Trophoblast cell (in vitro differentiated cells and primary cell): ENCODE data around the gene SDCCAG8.

Source experiments
- DNase-seq, 2 donors: peaks; one replicate each; pipeline ENCODE4 v3.0.0-alpha.2; 2016
- H2AFZ ChIP-seq: 2 replicates; pipeline ENCODE4 v1.6.1; 2013; ENCODE audit warnings: low read length, moderate library complexity, mild to moderate bottlenecking; ENCODE audit not compliant: insufficient read depth, poor library complexity
- H2AK5ac ChIP-seq: 2 replicates; pipeline ENCODE4 v1.6.1; 2013; ENCODE audit warnings: mild to moderate bottlenecking, low read length
- H2BK120ac ChIP-seq: 2 replicates; pipeline ENCODE4 v1.6.1; 2013; ENCODE audit warnings: low read length, mild to moderate bottlenecking, moderate library complexity; ENCODE audit not compliant: insufficient read depth, poor library complexity
- H2BK12ac ChIP-seq: 2 replicates; pipeline ENCODE4 v1.6.1; 2013; ENCODE audit warnings: mild to moderate bottlenecking, low read length, moderate library complexity
- H2BK5ac ChIP-seq: 2 replicates; pipeline ENCODE4 v1.6.1; 2013; ENCODE audit warnings: low read length, low read depth, moderate library complexity, mild to moderate bottlenecking; ENCODE audit not compliant: poor library complexity
- H3K14ac ChIP-seq: 2 replicates; pipeline ENCODE4 v1.6.1; 2013; ENCODE audit warnings: mild to moderate bottlenecking, low read length
- H3K18ac ChIP-seq: 2 replicates; pipeline ENCODE4 v1.6.1; 2013; ENCODE audit warnings: mild to moderate bottlenecking, low read length
- H3K23ac ChIP-seq: 2 replicates; pipeline ENCODE4 v1.6.1; 2013; ENCODE audit warnings: low read length
- H3K27ac ChIP-seq: 2 replicates; pipeline ENCODE4 v1.5.1; 2013; ENCODE audit warnings: low read depth, mild to moderate bottlenecking, inconsistent platforms, low read length, moderate library complexity
- H3K27me3 ChIP-seq: 2 replicates; pipeline ENCODE4 v1.6.1; 2013; ENCODE audit warnings: inconsistent platforms, mild to moderate bottlenecking, low read length, moderate library complexity; ENCODE audit not compliant: insufficient read depth
- H3K36me3 ChIP-seq, 2 experiments: 1 replicate in 1 of 2; 2 replicates in 1 of 2; pipeline ENCODE4 v1.6.1; 2013; ENCODE audit warnings: low read length in 2 of 2, mild to moderate bottlenecking in 2 of 2, moderate library complexity in 1 of 2; ENCODE audit not compliant: insufficient read depth in 2 of 2, control insufficient read depth in 1 of 2
- H3K4ac ChIP-seq: 2 replicates; pipeline ENCODE4 v1.6.1; 2013; ENCODE audit warnings: low read depth, mild to moderate bottlenecking, low read length, moderate library complexity
- H3K4me1 ChIP-seq, 2 experiments: 1 replicate in 1 of 2; 2 replicates in 1 of 2; pipeline ENCODE4 v1.6.1; 2013; ENCODE audit warnings: low read length in 2 of 2, mild to moderate bottlenecking in 2 of 2, moderate library complexity in 1 of 2; ENCODE audit not compliant: insufficient read depth in 2 of 2, control insufficient read depth in 1 of 2
- H3K4me2 ChIP-seq: 2 replicates; pipeline ENCODE4 v1.6.1; 2013; ENCODE audit warnings: inconsistent platforms, mild to moderate bottlenecking, low read length, moderate library complexity
- H3K4me3 ChIP-seq: 2 replicates; pipeline ENCODE4 v1.5.1; 2013; ENCODE audit warnings: mild to moderate bottlenecking, low read depth, low read length, inconsistent platforms
- H3K79me1 ChIP-seq: one replicate; pipeline ENCODE4 v1.6.1; 2013; ENCODE audit warnings: low read length
- H3K79me2 ChIP-seq: 2 replicates; pipeline ENCODE4 v1.6.1; 2013; ENCODE audit warnings: low read length, mild to moderate bottlenecking; ENCODE audit not compliant: control insufficient read depth, insufficient read depth, poor library complexity
- H3K9ac ChIP-seq: 2 replicates; pipeline ENCODE4 v1.6.1; 2013; ENCODE audit warnings: mild to moderate bottlenecking, low read length
- H3K9me3 ChIP-seq: 2 replicates; pipeline ENCODE4 v1.6.1; 2013; ENCODE audit warnings: low read depth, mild to moderate bottlenecking, control low read depth, inconsistent platforms, low read length; ENCODE audit not compliant: insufficient read depth
- H4K12ac ChIP-seq: 2 replicates; pipeline ENCODE4 v1.6.1; 2013; ENCODE audit warnings: low read depth, mild to moderate bottlenecking, low read length, moderate library complexity
- H4K8ac ChIP-seq: 2 replicates; pipeline ENCODE4 v1.6.1; 2013; ENCODE audit warnings: low read depth, mild to moderate bottlenecking, low read length, moderate library complexity
- H4K91ac ChIP-seq: one replicate; pipeline ENCODE4 v1.6.1; 2013; ENCODE audit warnings: low read depth, mild to moderate bottlenecking, low read length, moderate library complexity
- WGBS: extraction: QIAGEN DNeasy Blood & Tissue Kit; methylation state at CpG from one replicate; pipeline ENCODE4 v1.1.7; 2013; ENCODE audit warnings: missing lambda C conversion rate; ENCODE audit not compliant: insufficient read length, insufficient coverage; ENCODE audit errors: extremely low coverage; 5-methylcytosine and 5-hydroxymethylcytosine counted together

Gene SDCCAG8

GRCh38 chr1:243257189-243257588 lies 1.3 kb downstream of the SDCCAG8 start:
- Histone ChIP-seq H3K4ac (peak overlapping the region; percentile 47), H3K18ac (no peak overlapping the region), H4K12ac (no peak overlapping the region), H2AK5ac (no peak overlapping the region), H2BK12ac (no peak overlapping the region), H3K27ac (no peak overlapping the region), H3K9ac (no peak overlapping the region), H3K79me1 (peaks cover 15% of the 10 kb centered on the region), H3K27me3 (no peaks in the 10 kb centered on the region), H3K36me3 (peaks cover 0 to 3% of the 10 kb centered on the region in 2 experiments), H3K4me2 (no peak overlapping the region), H2AFZ (no peak overlapping the region), H3K23ac (no peak overlapping the region), H2BK5ac (no peak overlapping the region), H4K91ac (no peak overlapping the region), H2BK120ac (no peak overlapping the region), H4K8ac (no peak overlapping the region), H3K9me3 (peaks cover 1% of the 10 kb centered on the region), H3K4me1 (no peaks in the 10 kb centered on the region), H3K4me3 (no peak overlapping the region), H3K14ac (no peak overlapping the region), H3K79me2 (peaks cover 7% of the 10 kb centered on the region)
- no peak for DNase-seq
- no CpG with 5 or more reads among the region's 1 CpG for WGBS

GRCh38 chr1:243258731-243259130 lies 2.9 kb downstream of the SDCCAG8 start:
- no peak overlapping the region for H4K8ac ChIP-seq
- no peak overlapping the region for H2BK5ac ChIP-seq
- no peak overlapping the region for H3K23ac ChIP-seq
- H4K12ac ChIP-seq = no peak overlapping the region
- peaks cover 1% of the 10 kb centered on the region for H3K9me3 ChIP-seq
- H3K27ac ChIP-seq = no peak overlapping the region
- no peak overlapping the region for H2AFZ ChIP-seq
- H3K36me3 ChIP-seq = peaks cover 2 to 4% of the 10 kb centered on the region in 2 experiments
- WGBS = no CpG with 5 or more reads among the region's 7 CpGs
- no peak overlapping the region for H3K4me2 ChIP-seq
- H2BK120ac ChIP-seq = no peak overlapping the region
- no peak overlapping the region for H3K18ac ChIP-seq
- peaks cover 17% of the 10 kb centered on the region for H3K79me1 ChIP-seq
- no peaks in the 10 kb centered on the region for H3K27me3 ChIP-seq
- H2BK12ac ChIP-seq = no peak overlapping the region
- no peak for DNase-seq
- H3K9ac ChIP-seq = no peak overlapping the region
- H2AK5ac ChIP-seq = no peak overlapping the region
- no peak overlapping the region for H3K14ac ChIP-seq
- no peak overlapping the region for H3K4me3 ChIP-seq
- H3K4ac ChIP-seq = no peak overlapping the region
- no peak overlapping the region for H4K91ac ChIP-seq
- peaks cover 0 to 3% of the 10 kb centered on the region in 2 experiments for H3K4me1 ChIP-seq
- H3K79me2 ChIP-seq = peaks cover 7% of the 10 kb centered on the region

- no peak overlapping the region for H3K4ac ChIP-seq
- no peak overlapping the region for H3K18ac ChIP-seq
- H3K36me3 ChIP-seq = peaks cover 2 to 4% of the 10 kb centered on the region in 2 experiments
- no peak overlapping the region for H2BK5ac ChIP-seq
- H3K4me3 ChIP-seq = no peak overlapping the region
- no peak overlapping the region for H3K14ac ChIP-seq
- no peak overlapping the region for H2AFZ ChIP-seq
- no peak overlapping the region for H4K8ac ChIP-seq
- no peak overlapping the region for H2BK12ac ChIP-seq
- H2AK5ac ChIP-seq = no peak overlapping the region
- no peaks in the 10 kb centered on the region for H3K9me3 ChIP-seq
- no peak overlapping the region for H4K12ac ChIP-seq
- H3K79me1 ChIP-seq = peaks cover 7% of the 10 kb centered on the region
- no peak overlapping the region for H2BK120ac ChIP-seq
- H3K23ac ChIP-seq = no peak overlapping the region
- no peaks in the 10 kb centered on the region for H3K79me2 ChIP-seq
- H3K27me3 ChIP-seq = no peaks in the 10 kb centered on the region
- no peak overlapping the region for H3K9ac ChIP-seq
- H3K4me1 ChIP-seq = peaks cover 0 to 3% of the 10 kb centered on the region in 2 experiments
- no peak overlapping the region for H3K4me2 ChIP-seq
- H4K91ac ChIP-seq = no peak overlapping the region
- H3K27ac ChIP-seq = no peak overlapping the region
- peak in 1 of 2 donors; percentile 35 for DNase-seq
- WGBS = no CpG with 5 or more reads among the region's 4 CpGs
These were observed 4.5 kb downstream of the SDCCAG8 start for GRCh38 chr1:243260221-243260880.

- no peak overlapping the region for H3K14ac ChIP-seq
- no peak overlapping the region for H3K18ac ChIP-seq
- no peaks in the 10 kb centered on the region for H3K27me3 ChIP-seq
- DNase-seq = no peak
- H4K8ac ChIP-seq = no peak overlapping the region
- H2AK5ac ChIP-seq = no peak overlapping the region
- no peak overlapping the region for H3K23ac ChIP-seq
- peaks cover 2 to 4% of the 10 kb centered on the region in 2 experiments for H3K36me3 ChIP-seq
- no peak overlapping the region for H2AFZ ChIP-seq
- no peak overlapping the region for H4K12ac ChIP-seq
- H2BK120ac ChIP-seq = no peak overlapping the region
- no peaks in the 10 kb centered on the region for H3K79me2 ChIP-seq
- H3K4me3 ChIP-seq = no peak overlapping the region
- no peak overlapping the region for H3K4ac ChIP-seq
- H3K79me1 ChIP-seq = peaks cover 3% of the 10 kb centered on the region
- H3K9me3 ChIP-seq = no peaks in the 10 kb centered on the region
- H4K91ac ChIP-seq = no peak overlapping the region
- peaks cover 0 to 3% of the 10 kb centered on the region in 2 experiments for H3K4me1 ChIP-seq
- no peak overlapping the region for H3K9ac ChIP-seq
- no peak overlapping the region for H3K4me2 ChIP-seq
- no peak overlapping the region for H2BK5ac ChIP-seq
- no peak overlapping the region for H2BK12ac ChIP-seq
- H3K27ac ChIP-seq = no peak overlapping the region
- no CpG with 5 or more reads among the region's 1 CpG for WGBS
These were observed 5.5 kb downstream of the SDCCAG8 start for GRCh38 chr1:243261390-243261789.
